GM12891 (cell line): Measurements from ENCODE around the gene ROBO2.

Source experiments
- DNase-seq: peaks from one replicate; pipeline ENCODE4 v3.0.0; 2011; ENCODE audit warnings: low spot score; ENCODE audit not compliant: insufficient read length
- FAIRE-seq: peaks from 2 replicates; lab custom pipeline; 2011; peaks lifted over from hg19 to GRCh38; lab: Jason Lieb, UNC
- PAX5 ChIP-seq: IDR thresholded peaks from 2 replicates; pipeline ENCODE4 v1.6.1; 2011; ENCODE audit warnings: low read length, moderate library complexity, mild to moderate bottlenecking; ENCODE audit not compliant: insufficient read depth, severe bottlenecking
- POLR2A ChIP-seq: IDR thresholded peaks from 2 replicates; pipeline ENCODE4 v1.6.1; 2011; ENCODE audit warnings: low read depth, low read length, control low read depth
- POLR2AphosphoS5 ChIP-seq: IDR thresholded peaks from 2 replicates; pipeline ENCODE4 v1.6.1; 2011; ENCODE audit warnings: low read depth, low read length, control low read depth
- POU2F2 ChIP-seq: IDR thresholded peaks from 2 replicates; pipeline ENCODE4 v1.6.1; 2011; ENCODE audit warnings: low read depth, mild to moderate bottlenecking, control low read depth, low read length, moderate library complexity
- SPI1 ChIP-seq: IDR thresholded peaks from 2 replicates; pipeline ENCODE4 v1.6.1; 2011; ENCODE audit warnings: low read depth, low read length, control low read depth
- TAF1 ChIP-seq: IDR thresholded peaks from 2 replicates; pipeline ENCODE4 v1.6.1; 2011; ENCODE audit warnings: low read depth, low read length, control low read depth

ROBO2 gene

GRCh38 chr3:77620009-77620408 lies 580.1 kb downstream of the ROBO2 start:
- FAIRE-seq (no peak), DNase-seq (no peak)
- no peak for TF ChIP-seq TAF1
- TF ChIP-seq POU2F2, result no peak
- no peak for TF ChIP-seq POLR2AphosphoS5
- TF ChIP-seq PAX5, result no peak
- TF ChIP-seq POLR2A, result no peak
- TF ChIP-seq SPI1, result no peak

- TF ChIP-seq TAF1, result no peak
- FAIRE-seq (no peak), DNase-seq (no peak)
Observed at GRCh38 chr3:77623500-77623899, 583.6 kb downstream of the ROBO2 start.

- FAIRE-seq (no peak), DNase-seq (no peak)
- TF ChIP-seq TAF1, result no peak
- TF ChIP-seq SPI1, result no peak
- TF ChIP-seq POU2F2, result no peak
- TF ChIP-seq POLR2AphosphoS5, result no peak
- no peak for TF ChIP-seq PAX5
- TF ChIP-seq POLR2A, result no peak
Observed at GRCh38 chr3:77626157-77626556, 586.3 kb downstream of the ROBO2 start.

- no peak for FAIRE-seq
- TF ChIP-seq POLR2A (no peak), POLR2AphosphoS5 (no peak), POU2F2 (no peak), PAX5 (no peak), SPI1 (no peak), TAF1 (no peak)
- no peak for DNase-seq
Observed at GRCh38 chr3:77648214-77648613, 608.3 kb downstream of the ROBO2 start.

GRCh38 chr3:77648664-77649063 lies 608.8 kb downstream of the ROBO2 start:
- DNase-seq, result no peak
- no peak for TF ChIP-seq POLR2AphosphoS5
- TF ChIP-seq POU2F2, result no peak
- no peak for TF ChIP-seq POLR2A
- TF ChIP-seq SPI1, result no peak
- TF ChIP-seq TAF1, result no peak
- TF ChIP-seq PAX5, result no peak
- no peak for FAIRE-seq

GRCh38 chr3:77652624-77653023 lies 612.7 kb downstream of the ROBO2 start:
- no peak for FAIRE-seq
- TF ChIP-seq POLR2AphosphoS5, result no peak
- TF ChIP-seq POLR2A, result no peak
- TF ChIP-seq POU2F2, result no peak
- no peak for TF ChIP-seq PAX5
- no peak for TF ChIP-seq SPI1
- no peak for TF ChIP-seq TAF1
- no peak for DNase-seq

- DNase-seq (no peak), FAIRE-seq (no peak)
- no peak for TF ChIP-seq POLR2AphosphoS5
- TF ChIP-seq TAF1, result no peak
- no peak for TF ChIP-seq POU2F2
- TF ChIP-seq SPI1, result no peak
- TF ChIP-seq PAX5, result no peak
- TF ChIP-seq POLR2A, result no peak
Observed at GRCh38 chr3:77655396-77655795, 615.5 kb downstream of the ROBO2 start.

GRCh38 chr3:77660718-77661117 lies 620.8 kb downstream of the ROBO2 start:
- no peak for TF ChIP-seq SPI1
- DNase-seq (no peak), FAIRE-seq (no peak)

- DNase-seq (no peak), FAIRE-seq (no peak)
Observed at GRCh38 chr3:77667901-77668300, 628.0 kb downstream of the ROBO2 start.

GRCh38 chr3:77668376-77668775 lies 628.5 kb downstream of the ROBO2 start:
- no peak for DNase-seq
- TF ChIP-seq SPI1 (no peak), POLR2AphosphoS5 (no peak), TAF1 (no peak), POU2F2 (no peak)
- FAIRE-seq, result no peak

More at GRCh38 chr3:77667901-77668300, 628.0 kb downstream of the ROBO2 start:
- TF ChIP-seq POLR2AphosphoS5, result no peak
- TF ChIP-seq PAX5, result no peak
- no peak for TF ChIP-seq SPI1
- no peak for TF ChIP-seq POU2F2
- TF ChIP-seq POLR2A, result no peak
- no peak for TF ChIP-seq TAF1
